Measurements from ENCODE around the gene HCFC1R1. TPM values are rescaled to one million over a fixed set of nuclear protein-coding genes. Genes with fewer than 3 reads are reported as not detected.

Gene HCFC1R1
- polyA plus RNA-seq, 1 donor from 2014 or later: 19.0 TPM

- H4K20me1 ChIP-seq (ENCODE audit: insufficient read depth): no peaks in the 10 kb centered on the region
- H3K4me2 ChIP-seq (ENCODE audit: low read length): no peak within 1 kb of the TSS
- no peaks in the 10 kb centered on the region for H3K9me3 ChIP-seq (ENCODE audit: low read length)
- no peak for TF ChIP-seq RAD21 (conservative IDR thresholded peaks at IDR 0.05)
- TF ChIP-seq SMC3 (conservative IDR thresholded peaks at IDR 0.05; ENCODE audit: poor library complexity): no peak
- no peak for TF ChIP-seq MXI1 (conservative IDR thresholded peaks at IDR 0.05; ENCODE audit: poor library complexity, severe bottlenecking)
- no peak for TF ChIP-seq TAF1 (IDR thresholded peaks at IDR 0.05; ENCODE audit: low read depth)
- TF ChIP-seq EZH2 (IDR thresholded peaks at IDR 0.05; ENCODE audit: borderline replicate concordance, insufficient read depth, low read length, poor library complexity, severe bottlenecking): no peak
- TF ChIP-seq EP300 (conservative IDR thresholded peaks at IDR 0.05; ENCODE audit: poor library complexity, severe bottlenecking): no peak
- no peak for TF ChIP-seq POLR2AphosphoS5 (IDR thresholded peaks at IDR 0.05)
- no peak for TF ChIP-seq REST (IDR thresholded peaks at IDR 0.05; ENCODE audit: borderline replicate concordance)
- TF ChIP-seq CTCF (IDR thresholded peaks at IDR 0.05; ENCODE audit: poor library complexity, severe bottlenecking): no peak
- no peak within 1 kb of the TSS for H3K9ac ChIP-seq (ENCODE audit: low read length)
- no peak within 1 kb of the TSS for H3K27ac ChIP-seq (ENCODE audit: low read length)
- no peaks in the 10 kb centered on the region for H3K36me3 ChIP-seq (ENCODE audit: insufficient read depth, low read length)
- H2AFZ ChIP-seq (ENCODE audit: low read depth, low read length): no peak within 1 kb of the TSS
- H3K27me3 ChIP-seq (ENCODE audit: insufficient read depth, low read depth, low read length): peaks cover 76% of the 10 kb centered on the region
- no peaks in the 10 kb centered on the region for H3F3A ChIP-seq (ENCODE audit: insufficient read depth, low read length, poor library complexity, severe bottlenecking)
- H3K79me2 ChIP-seq (replicated peaks; ENCODE audit: insufficient read depth, low read length): no peaks in the 10 kb centered on the region
- no peaks in the 10 kb centered on the region for H3K9me2 ChIP-seq (ENCODE audit: insufficient read depth, low read length)
- no peak within 1 kb of the TSS for H3K4me3 ChIP-seq (ENCODE audit: low read length)
Observed at GRCh38 chr16:3036726-3037315, 13.1 kb upstream of the HCFC1R1 start, which contains the start of gene BICDL2. Gene BICDL2 (minus strand): TSS chr16:3036944. CDS start chr16:3035496, 1,448 bp downstream.

GRCh38 chr16:3035972-3036725 is 12.4 kb upstream of the HCFC1R1 start:
- Histone ChIP-seq H3K9me3 (ENCODE audit: low read length) (no peaks in the 10 kb centered on the region), H3K9ac (ENCODE audit: low read length) (no peak overlapping the region), H3K27me3 (ENCODE audit: insufficient read depth, low read depth, low read length) (peaks cover 72% of the 10 kb centered on the region), H3K9me2 (ENCODE audit: insufficient read depth, low read length) (no peaks in the 10 kb centered on the region), H3K36me3 (ENCODE audit: insufficient read depth, low read length) (no peaks in the 10 kb centered on the region), H3K4me3 (ENCODE audit: low read length) (no peak overlapping the region), H3K79me2 (replicated peaks; ENCODE audit: insufficient read depth, low read length) (no peaks in the 10 kb centered on the region), H4K20me1 (ENCODE audit: insufficient read depth) (no peaks in the 10 kb centered on the region), H3K4me2 (ENCODE audit: low read length) (no peak overlapping the region), H3K27ac (ENCODE audit: low read length) (no peak overlapping the region), H2AFZ (ENCODE audit: low read depth, low read length) (no peak overlapping the region), H3F3A (ENCODE audit: insufficient read depth, low read length, poor library complexity, severe bottlenecking) (no peaks in the 10 kb centered on the region)
- TF ChIP-seq EZH2 (IDR thresholded peaks at IDR 0.05; ENCODE audit: borderline replicate concordance, insufficient read depth, low read length, poor library complexity, severe bottlenecking) (peak; percentile 82), POLR2AphosphoS5 (IDR thresholded peaks at IDR 0.05) (no peak), RAD21 (conservative IDR thresholded peaks at IDR 0.05) (no peak), REST (IDR thresholded peaks at IDR 0.05; ENCODE audit: borderline replicate concordance) (no peak), TAF1 (IDR thresholded peaks at IDR 0.05; ENCODE audit: low read depth) (no peak)
